ENCODE data around the gene NAALADL2. TPM values are rescaled to one million over a fixed set of nuclear protein-coding genes. Genes with fewer than 3 reads are reported as not detected.

The NAALADL2 gene
- total RNA-seq, 1 donor: 54.5 TPM

- TF ChIP-seq, protein P1, sequence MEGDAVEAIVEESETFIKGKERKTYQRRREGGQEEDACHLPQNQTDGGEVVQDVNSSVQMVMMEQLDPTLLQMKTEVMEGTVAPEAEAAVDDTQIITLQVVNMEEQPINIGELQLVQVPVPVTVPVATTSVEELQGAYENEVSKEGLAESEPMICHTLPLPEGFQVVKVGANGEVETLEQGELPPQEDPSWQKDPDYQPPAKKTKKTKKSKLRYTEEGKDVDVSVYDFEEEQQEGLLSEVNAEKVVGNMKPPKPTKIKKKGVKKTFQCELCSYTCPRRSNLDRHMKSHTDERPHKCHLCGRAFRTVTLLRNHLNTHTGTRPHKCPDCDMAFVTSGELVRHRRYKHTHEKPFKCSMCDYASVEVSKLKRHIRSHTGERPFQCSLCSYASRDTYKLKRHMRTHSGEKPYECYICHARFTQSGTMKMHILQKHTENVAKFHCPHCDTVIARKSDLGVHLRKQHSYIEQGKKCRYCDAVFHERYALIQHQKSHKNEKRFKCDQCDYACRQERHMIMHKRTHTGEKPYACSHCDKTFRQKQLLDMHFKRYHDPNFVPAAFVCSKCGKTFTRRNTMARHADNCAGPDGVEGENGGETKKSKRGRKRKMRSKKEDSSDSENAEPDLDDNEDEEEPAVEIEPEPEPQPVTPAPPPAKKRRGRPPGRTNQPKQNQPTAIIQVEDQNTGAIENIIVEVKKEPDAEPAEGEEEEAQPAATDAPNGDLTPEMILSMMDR (IDR thresholded peaks at IDR 0.05; ENCODE audit: insufficient read depth, low read length): no peak
- DNase-seq (ENCODE audit: low read depth): no peak
- no peak overlapping the region for H3K4me3 ChIP-seq (ENCODE audit: low read depth, low read length)
Measured at GRCh38 chr3:175746308-175746707, 887.2 kb downstream of the NAALADL2 start.

GRCh38 chr3:175748087-175748730 lies 889.1 kb downstream of the NAALADL2 start:
- DNase-seq (ENCODE audit: low read depth): peak; percentile 5
- no peak overlapping the region for H3K4me3 ChIP-seq (ENCODE audit: low read depth, low read length)
- TF ChIP-seq, protein P1 (IDR thresholded peaks at IDR 0.05; ENCODE audit: insufficient read depth, low read length): no peak

DNA sequence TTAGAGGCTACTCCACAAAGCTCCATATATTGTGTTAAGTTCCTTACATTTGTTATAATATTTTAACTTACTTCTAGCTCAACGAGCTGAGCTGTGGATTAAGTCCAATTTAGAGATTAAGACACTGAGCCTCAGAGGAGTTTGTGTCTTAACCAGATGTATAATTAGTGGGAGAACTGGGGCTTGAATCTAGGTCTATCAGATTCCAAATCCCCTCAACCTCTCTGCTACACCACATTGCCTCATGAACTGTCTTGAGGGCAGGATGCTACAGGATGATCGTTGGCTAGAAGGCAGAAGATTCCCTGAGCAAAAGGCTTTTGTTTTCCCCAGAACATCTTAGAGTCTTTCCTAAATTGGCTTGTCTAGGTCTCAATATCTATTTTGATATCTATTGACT lies 890.8 kb downstream of the NAALADL2 start:
- H3K4me3 ChIP-seq (ENCODE audit: low read depth, low read length): no peak overlapping the region
- DNase-seq (ENCODE audit: low read depth): no peak
- TF ChIP-seq, protein P1 (IDR thresholded peaks at IDR 0.05; ENCODE audit: insufficient read depth, low read length): no peak

DNA sequence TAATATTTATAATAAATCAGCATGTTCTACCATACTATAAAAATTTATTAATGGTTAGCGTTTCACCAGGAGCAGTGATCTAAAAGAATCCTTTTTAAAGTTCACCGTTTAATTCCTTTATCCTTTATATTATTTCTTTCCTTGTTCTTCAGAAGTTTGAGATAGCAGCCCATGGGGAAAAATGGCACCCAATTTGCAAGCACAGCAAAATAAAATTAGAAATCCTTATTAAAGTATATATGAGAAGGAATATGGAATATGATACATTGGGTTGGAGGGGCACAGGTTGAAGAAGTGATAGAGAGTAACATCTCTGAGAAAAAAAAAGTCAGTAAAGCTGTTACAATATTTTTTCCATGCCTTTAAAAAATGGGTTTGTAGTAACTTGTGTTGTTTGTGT lies 892.0 kb downstream of the NAALADL2 start:
- no peak for DNase-seq (ENCODE audit: low read depth)
- TF ChIP-seq, protein P1 (IDR thresholded peaks at IDR 0.05; ENCODE audit: insufficient read depth, low read length): no peak
- no peak overlapping the region for H3K4me3 ChIP-seq (ENCODE audit: low read depth, low read length)

- TF ChIP-seq, protein P1 (IDR thresholded peaks at IDR 0.05; ENCODE audit: insufficient read depth, low read length): no peak
- H3K4me3 ChIP-seq (ENCODE audit: low read depth, low read length): no peak overlapping the region
Measured at GRCh38 chr3:175763948-175764347, 904.8 kb downstream of the NAALADL2 start.

DNA sequence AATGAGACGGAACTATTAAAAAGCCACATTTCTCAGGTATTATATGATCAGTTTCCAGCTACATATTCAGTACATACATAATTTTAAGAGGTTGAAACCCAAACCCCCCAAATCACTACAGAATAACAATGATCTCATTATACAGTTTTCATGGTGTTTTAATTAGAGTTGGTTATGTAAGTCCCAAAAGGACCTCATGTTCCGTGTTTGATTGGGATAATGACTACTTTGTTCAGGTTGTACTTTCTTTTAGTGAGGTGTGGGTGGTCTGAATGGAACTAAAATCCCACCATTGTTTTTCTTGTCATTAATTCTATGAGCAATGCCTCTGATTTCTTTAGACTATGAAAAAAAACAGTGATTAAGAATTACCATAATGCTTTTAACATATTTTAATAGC lies 905.6 kb downstream of the NAALADL2 start:
- H3K4me3 ChIP-seq (ENCODE audit: low read depth, low read length): no peak overlapping the region
- DNase-seq (ENCODE audit: low read depth): no peak
- TF ChIP-seq, protein P1 (IDR thresholded peaks at IDR 0.05; ENCODE audit: insufficient read depth, low read length): no peak

More at GRCh38 chr3:175763948-175764347, 904.8 kb downstream of the NAALADL2 start:
- no peak for DNase-seq (ENCODE audit: low read depth)

DNA sequence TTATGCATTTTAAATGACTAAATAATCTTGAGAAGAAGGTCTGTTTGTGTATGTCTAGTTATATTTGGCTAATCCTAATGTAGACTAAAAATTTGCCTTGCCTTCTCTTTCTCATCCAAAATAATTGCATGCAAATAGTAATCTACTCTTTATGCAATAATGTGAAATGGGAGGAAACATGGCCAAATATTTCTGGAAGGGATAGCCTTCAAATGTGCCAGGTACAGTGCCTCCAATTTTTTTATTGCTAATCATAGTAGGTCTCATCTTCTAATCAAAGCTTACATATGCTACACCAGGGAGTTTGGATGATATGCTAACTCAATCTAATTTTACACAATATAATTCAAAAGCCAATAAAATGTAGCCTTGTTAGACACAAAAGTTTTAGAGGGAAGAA lies 911.3 kb downstream of the NAALADL2 start:
- no peak overlapping the region for H3K4me3 ChIP-seq (ENCODE audit: low read depth, low read length)
- TF ChIP-seq, protein P1 (IDR thresholded peaks at IDR 0.05; ENCODE audit: insufficient read depth, low read length): no peak
- DNase-seq (ENCODE audit: low read depth): no peak

All from fibroblast of the aortic adventitia (primary cell).